Measurements from ENCODE around the gene DDX60.

Gene DDX60

DNA sequence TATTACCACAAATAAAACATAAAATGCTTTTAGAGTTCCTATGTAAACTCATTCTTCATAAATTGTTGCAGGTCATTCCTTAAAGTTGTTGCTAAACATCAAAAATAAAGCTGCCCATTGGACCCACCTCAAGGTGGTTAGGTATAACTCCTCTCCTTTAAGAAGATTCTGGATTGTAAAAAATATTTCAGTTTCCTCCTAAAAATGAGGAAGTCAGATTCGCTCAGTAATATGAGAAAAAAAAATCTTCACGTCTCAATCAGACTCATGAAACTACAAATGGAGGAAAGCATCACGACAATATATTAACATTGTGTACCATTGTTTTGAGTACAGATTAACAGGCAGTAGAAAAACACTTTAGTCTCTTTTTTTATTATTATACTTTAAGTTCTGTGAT is 105.9 kb downstream of the DDX60 start:
- Histone ChIP-seq H2BK5ac (ENCODE audit: low read length) (no peak overlapping the region), H3K27me3 (ENCODE audit: control insufficient read depth in 3 of 3, insufficient read depth in 3 of 3, low read depth in 1 of 3, low read length in 3 of 3) (no peaks in the 10 kb centered on the region), H3K36me3 (replicated peaks in 1 of 2; ENCODE audit: control insufficient read depth in 2 of 2, insufficient read depth in 2 of 2, low read length in 2 of 2) (no peaks in the 10 kb centered on the region), H3K27ac (replicated peaks; ENCODE audit: low read length) (no peak overlapping the region), H2BK15ac (ENCODE audit: low read length) (no peak overlapping the region), H3K9ac (ENCODE audit: low read depth, low read length, poor library complexity) (no peak overlapping the region), H2AFZ (ENCODE audit: low read length) (no peak overlapping the region), H3K4me2 (ENCODE audit: insufficient read depth, low read length, poor library complexity, severe bottlenecking) (no peak overlapping the region), H3K9me3 (replicated peaks in 1 of 2; ENCODE audit: control insufficient read depth in 2 of 2, insufficient read depth in 1 of 2, low read depth in 1 of 2, low read length in 2 of 2) (no peaks in the 10 kb centered on the region), H2BK120ac (ENCODE audit: low read depth, low read length) (no peak overlapping the region), H2BK12ac (ENCODE audit: low read length) (no peak overlapping the region), H3K79me1 (ENCODE audit: low read depth, low read length) (no peaks in the 10 kb centered on the region), H4K8ac (ENCODE audit: low read depth, low read length) (no peak overlapping the region), H3K14ac (ENCODE audit: low read length) (no peak overlapping the region), H3K4me1 (ENCODE audit: control insufficient read depth in 2 of 2, insufficient read depth in 1 of 2, low read depth in 1 of 2, low read length in 2 of 2) (no peaks in the 10 kb centered on the region), H2AK5ac (ENCODE audit: low read depth, low read length) (no peak overlapping the region), H3K4ac (ENCODE audit: low read length) (no peak overlapping the region), H3K23ac (ENCODE audit: low read depth, low read length, poor library complexity) (no peak overlapping the region), H3K18ac (ENCODE audit: low read length) (no peak overlapping the region), H3K4me3 (ENCODE audit: low read length in 2 of 2) (no peak overlapping the region), H4K91ac (ENCODE audit: low read depth, low read length, poor library complexity) (no peak overlapping the region)
- WGBS, 2 donors (ENCODE audit: extremely low coverage in 2 of 2, insufficient read length in 2 of 2, insufficient replicate concordance in 1 of 2) = no CpG with 5 or more reads among the region's 3 CpGs
- DNase-seq (ENCODE audit: low spot score) = no peak

DNA sequence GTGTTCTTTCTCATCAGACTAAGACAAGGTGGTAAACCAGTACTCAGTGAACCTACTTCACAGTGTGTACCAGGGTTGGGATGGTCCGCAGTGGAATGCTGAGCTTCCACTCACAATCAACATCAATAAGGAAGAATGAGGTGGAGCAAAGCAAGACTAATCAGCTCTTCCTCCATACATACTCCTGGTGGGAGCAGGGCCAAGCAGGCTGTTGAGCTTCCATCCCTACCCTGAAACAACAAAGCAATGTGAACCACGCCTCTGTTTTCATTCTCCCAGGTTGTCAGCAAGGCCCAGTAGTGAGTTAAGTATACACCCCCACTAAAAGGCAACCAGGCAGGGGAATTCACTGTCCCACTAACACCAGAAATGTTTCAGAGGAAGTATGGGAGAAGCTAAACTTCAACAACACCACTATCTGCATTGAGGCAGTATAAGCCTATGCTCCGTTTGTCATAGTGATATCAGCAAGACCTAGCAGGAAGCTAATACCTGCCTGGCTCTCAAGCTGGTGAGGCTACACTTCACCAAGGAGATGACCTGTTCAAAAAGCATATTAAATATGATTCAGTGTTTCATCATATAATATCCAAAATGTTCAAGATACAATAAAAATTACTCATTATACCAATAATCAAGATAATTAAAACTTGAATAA is 109.5 kb downstream of the DDX60 start:
- Histone ChIP-seq H3K23ac (ENCODE audit: low read depth, low read length, poor library complexity) (no peak overlapping the region), H3K4me3 (ENCODE audit: low read length in 2 of 2) (no peak overlapping the region), H3K79me1 (ENCODE audit: low read depth, low read length) (no peaks in the 10 kb centered on the region), H4K8ac (ENCODE audit: low read depth, low read length) (no peak overlapping the region), H3K27ac (replicated peaks; ENCODE audit: low read length) (no peak overlapping the region), H3K9ac (ENCODE audit: low read depth, low read length, poor library complexity) (no peak overlapping the region), H2BK120ac (ENCODE audit: low read depth, low read length) (no peak overlapping the region), H2AK5ac (ENCODE audit: low read depth, low read length) (no peak overlapping the region), H2BK12ac (ENCODE audit: low read length) (no peak overlapping the region), H4K91ac (ENCODE audit: low read depth, low read length, poor library complexity) (no peak overlapping the region), H2BK5ac (ENCODE audit: low read length) (no peak overlapping the region), H2AFZ (ENCODE audit: low read length) (no peak overlapping the region), H3K4me2 (ENCODE audit: insufficient read depth, low read length, poor library complexity, severe bottlenecking) (no peak overlapping the region), H3K4me1 (ENCODE audit: control insufficient read depth in 2 of 2, insufficient read depth in 1 of 2, low read depth in 1 of 2, low read length in 2 of 2) (no peaks in the 10 kb centered on the region), H3K27me3 (ENCODE audit: control insufficient read depth in 3 of 3, insufficient read depth in 3 of 3, low read depth in 1 of 3, low read length in 3 of 3) (no peaks in the 10 kb centered on the region), H3K18ac (ENCODE audit: low read length) (no peak overlapping the region), H2BK15ac (ENCODE audit: low read length) (no peak overlapping the region), H3K36me3 (replicated peaks in 1 of 2; ENCODE audit: control insufficient read depth in 2 of 2, insufficient read depth in 2 of 2, low read length in 2 of 2) (no peaks in the 10 kb centered on the region), H3K9me3 (replicated peaks in 1 of 2; ENCODE audit: control insufficient read depth in 2 of 2, insufficient read depth in 1 of 2, low read depth in 1 of 2, low read length in 2 of 2) (no peaks in the 10 kb centered on the region), H3K4ac (ENCODE audit: low read length) (no peak overlapping the region), H3K14ac (ENCODE audit: low read length) (no peak overlapping the region)
- DNase-seq (ENCODE audit: low spot score) = no peak
- no CpG with 5 or more reads among the region's 3 CpGs for WGBS, 2 donors (ENCODE audit: extremely low coverage in 2 of 2, insufficient read length in 2 of 2, insufficient replicate concordance in 1 of 2)

DNA sequence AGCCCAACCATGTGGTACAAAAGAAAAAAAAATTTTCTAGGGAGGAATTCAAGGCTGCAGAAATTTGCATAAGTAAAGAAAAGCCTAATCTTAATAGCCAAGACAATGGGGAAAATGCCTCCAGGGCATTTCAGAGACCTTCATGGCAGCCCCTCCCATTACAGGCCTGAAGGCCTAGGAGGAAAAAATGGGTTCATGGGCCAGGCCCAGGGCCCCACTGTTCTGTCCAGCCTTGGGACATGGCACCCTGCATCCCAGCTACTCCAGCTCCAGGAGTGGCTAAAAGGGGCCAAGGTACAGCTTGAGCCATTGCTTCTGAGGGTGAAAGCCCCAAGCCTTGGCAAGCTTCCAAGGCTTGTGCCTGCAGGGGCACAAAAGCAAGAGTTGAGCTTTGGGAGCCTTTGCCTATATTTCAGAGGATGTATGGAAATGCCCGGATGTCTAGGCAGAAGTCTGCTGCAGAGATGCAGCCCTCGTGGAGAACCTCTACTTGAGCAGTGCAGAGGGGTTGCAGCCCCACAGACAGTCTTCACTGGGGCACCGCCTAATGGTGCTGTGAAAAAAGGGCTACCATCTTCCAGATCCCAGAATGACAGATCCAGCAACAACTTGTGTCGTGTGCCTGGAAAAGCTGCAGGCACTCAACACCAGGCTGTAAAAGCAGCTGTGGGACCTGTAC is 115.2 kb downstream of the DDX60 start:
- Histone ChIP-seq H3K9ac (ENCODE audit: low read depth, low read length, poor library complexity) (no peak overlapping the region), H3K27me3 (ENCODE audit: control insufficient read depth in 3 of 3, insufficient read depth in 3 of 3, low read depth in 1 of 3, low read length in 3 of 3) (no peaks in the 10 kb centered on the region), H4K91ac (ENCODE audit: low read depth, low read length, poor library complexity) (no peak overlapping the region), H3K27ac (replicated peaks; ENCODE audit: low read length) (no peak overlapping the region), H2BK120ac (ENCODE audit: low read depth, low read length) (no peak overlapping the region), H3K79me1 (ENCODE audit: low read depth, low read length) (no peaks in the 10 kb centered on the region), H2AK5ac (ENCODE audit: low read depth, low read length) (no peak overlapping the region), H4K8ac (ENCODE audit: low read depth, low read length) (no peak overlapping the region), H2BK5ac (ENCODE audit: low read length) (no peak overlapping the region), H3K4me1 (ENCODE audit: control insufficient read depth in 2 of 2, insufficient read depth in 1 of 2, low read depth in 1 of 2, low read length in 2 of 2) (no peaks in the 10 kb centered on the region), H3K23ac (ENCODE audit: low read depth, low read length, poor library complexity) (no peak overlapping the region), H3K14ac (ENCODE audit: low read length) (no peak overlapping the region), H3K36me3 (replicated peaks in 1 of 2; ENCODE audit: control insufficient read depth in 2 of 2, insufficient read depth in 2 of 2, low read length in 2 of 2) (no peaks in the 10 kb centered on the region), H3K4me2 (ENCODE audit: insufficient read depth, low read length, poor library complexity, severe bottlenecking) (no peak overlapping the region), H3K4ac (ENCODE audit: low read length) (no peak overlapping the region), H3K18ac (ENCODE audit: low read length) (no peak overlapping the region), H3K9me3 (replicated peaks in 1 of 2; ENCODE audit: control insufficient read depth in 2 of 2, insufficient read depth in 1 of 2, low read depth in 1 of 2, low read length in 2 of 2) (peaks cover 5 to 15% of the 10 kb centered on the region in 2 donors), H2BK15ac (ENCODE audit: low read length) (no peak overlapping the region), H2BK12ac (ENCODE audit: low read length) (no peak overlapping the region), H2AFZ (ENCODE audit: low read length) (no peak overlapping the region), H3K4me3 (ENCODE audit: low read length in 2 of 2) (peak overlapping the region in 1 of 2 donors; percentile 18)
- no CpG with 5 or more reads among the region's 4 CpGs for WGBS, 2 donors (ENCODE audit: extremely low coverage in 2 of 2, insufficient read length in 2 of 2, insufficient replicate concordance in 1 of 2)
- DNase-seq (ENCODE audit: low spot score) = no peak

DNA sequence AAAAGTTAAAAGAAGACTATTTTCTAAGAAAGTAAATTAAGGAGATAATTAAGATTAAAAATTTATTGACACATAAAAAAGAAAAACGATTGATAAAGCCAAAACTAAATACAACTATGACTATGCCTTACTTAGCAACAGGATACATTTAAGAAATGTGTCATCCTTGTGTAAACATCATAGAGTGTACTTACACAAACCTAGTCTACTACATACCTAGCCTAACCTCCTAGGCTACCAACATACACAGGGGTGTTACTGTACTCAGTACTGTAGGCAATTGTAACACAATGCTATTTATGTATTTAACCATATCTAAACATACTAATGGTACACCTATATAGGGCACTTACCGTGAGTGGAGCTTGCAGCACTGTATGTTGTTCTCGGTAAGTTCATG is 117.9 kb downstream of the DDX60 start:
- Histone ChIP-seq H4K91ac (ENCODE audit: low read depth, low read length, poor library complexity) (no peak overlapping the region), H3K79me1 (ENCODE audit: low read depth, low read length) (no peaks in the 10 kb centered on the region), H3K18ac (ENCODE audit: low read length) (no peak overlapping the region), H3K4me2 (ENCODE audit: insufficient read depth, low read length, poor library complexity, severe bottlenecking) (no peak overlapping the region), H3K27me3 (ENCODE audit: control insufficient read depth in 3 of 3, insufficient read depth in 3 of 3, low read depth in 1 of 3, low read length in 3 of 3) (no peaks in the 10 kb centered on the region), H3K9ac (ENCODE audit: low read depth, low read length, poor library complexity) (no peak overlapping the region), H3K14ac (ENCODE audit: low read length) (no peak overlapping the region), H2AK5ac (ENCODE audit: low read depth, low read length) (no peak overlapping the region), H2AFZ (ENCODE audit: low read length) (no peak overlapping the region), H2BK120ac (ENCODE audit: low read depth, low read length) (no peak overlapping the region), H3K36me3 (replicated peaks in 1 of 2; ENCODE audit: control insufficient read depth in 2 of 2, insufficient read depth in 2 of 2, low read length in 2 of 2) (no peaks in the 10 kb centered on the region), H2BK15ac (ENCODE audit: low read length) (no peak overlapping the region), H2BK5ac (ENCODE audit: low read length) (no peak overlapping the region), H3K27ac (replicated peaks; ENCODE audit: low read length) (no peak overlapping the region), H3K23ac (ENCODE audit: low read depth, low read length, poor library complexity) (no peak overlapping the region), H2BK12ac (ENCODE audit: low read length) (no peak overlapping the region), H3K9me3 (replicated peaks in 1 of 2; ENCODE audit: control insufficient read depth in 2 of 2, insufficient read depth in 1 of 2, low read depth in 1 of 2, low read length in 2 of 2) (peaks cover 5 to 15% of the 10 kb centered on the region in 2 donors), H3K4me1 (ENCODE audit: control insufficient read depth in 2 of 2, insufficient read depth in 1 of 2, low read depth in 1 of 2, low read length in 2 of 2) (no peaks in the 10 kb centered on the region), H3K4ac (ENCODE audit: low read length) (no peak overlapping the region), H4K8ac (ENCODE audit: low read depth, low read length) (no peak overlapping the region), H3K4me3 (ENCODE audit: low read length in 2 of 2) (no peak overlapping the region)
- WGBS, 2 donors (ENCODE audit: extremely low coverage in 2 of 2, insufficient read length in 2 of 2, insufficient replicate concordance in 1 of 2) = no CpG with 5 or more reads among the region's 3 CpGs
- no peak for DNase-seq (ENCODE audit: low spot score)

Data from neuronal stem cell (in vitro differentiated cells).